ENCODE results near the gene LRRFIP2. TPM values are rescaled to one million over a fixed set of nuclear protein-coding genes. Genes with fewer than 3 reads are reported as not detected.
"Not testable (repeated sequence)": the region's sequence is repeated elsewhere in the genome, so short reads cannot be mapped to it uniquely, and the experiment has no call there.

The LRRFIP2 gene, protein sequence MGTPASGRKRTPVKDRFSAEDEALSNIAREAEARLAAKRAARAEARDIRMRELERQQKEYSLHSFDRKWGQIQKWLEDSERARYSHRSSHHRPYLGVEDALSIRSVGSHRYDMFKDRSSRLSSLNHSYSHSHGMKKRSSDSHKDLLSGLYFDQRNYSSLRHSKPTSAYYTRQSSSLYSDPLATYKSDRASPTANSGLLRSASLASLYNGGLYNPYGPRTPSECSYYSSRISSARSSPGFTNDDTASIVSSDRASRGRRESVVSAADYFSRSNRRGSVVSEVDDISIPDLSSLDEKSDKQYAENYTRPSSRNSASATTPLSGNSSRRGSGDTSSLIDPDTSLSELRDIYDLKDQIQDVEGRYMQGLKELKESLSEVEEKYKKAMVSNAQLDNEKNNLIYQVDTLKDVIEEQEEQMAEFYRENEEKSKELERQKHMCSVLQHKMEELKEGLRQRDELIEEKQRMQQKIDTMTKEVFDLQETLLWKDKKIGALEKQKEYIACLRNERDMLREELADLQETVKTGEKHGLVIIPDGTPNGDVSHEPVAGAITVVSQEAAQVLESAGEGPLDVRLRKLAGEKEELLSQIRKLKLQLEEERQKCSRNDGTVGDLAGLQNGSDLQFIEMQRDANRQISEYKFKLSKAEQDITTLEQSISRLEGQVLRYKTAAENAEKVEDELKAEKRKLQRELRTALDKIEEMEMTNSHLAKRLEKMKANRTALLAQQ
- total RNA-seq (100 to 1,000 TPM in 2 of 5 donors, 10 to 100 TPM in 3; 32.1 to 131 (median 50.1) TPM), polyA plus RNA-seq (10 to 100 TPM; 25.9 to 33.5 (median 30.6) TPM)
- long read RNA-seq, donor 1, partial matches to known transcripts, result 20 of 22 reads
- long read RNA-seq, donor 1, other reads (novel, unspliced or antisense), result 0 of 22 reads
- long read RNA-seq, donor 2, partial matches to known transcripts, result 23 of 25 reads
- long read RNA-seq, donor 2, other reads (novel, unspliced or antisense), result 0 of 25 reads
- long read RNA-seq, donor 3, partial matches to known transcripts, result 6 of 8 reads
- long read RNA-seq, donor 3, other reads (novel, unspliced or antisense), result 0 of 8 reads
- long read RNA-seq, donor 4, partial matches to known transcripts, result 0 of 1 reads
- long read RNA-seq, donor 4, other reads (novel, unspliced or antisense), result 0 of 1 reads
- long read RNA-seq, donor 5, partial matches to known transcripts, result 5 of 9 reads
- long read RNA-seq, donor 5, other reads (novel, unspliced or antisense), result 0 of 9 reads
- long read RNA-seq, donor 6, result 0 reads
- long read RNA-seq, donor 7, partial matches to known transcripts, result 12 of 21 reads
- long read RNA-seq, donor 7, other reads (novel, unspliced or antisense), result 0 of 21 reads
- long read RNA-seq, donor 8, partial matches to known transcripts, result 9 of 13 reads
- long read RNA-seq, donor 8, other reads (novel, unspliced or antisense), result 0 of 13 reads
- long read RNA-seq, donor 9, partial matches to known transcripts, result 5 of 10 reads
- long read RNA-seq, donor 9, other reads (novel, unspliced or antisense), result 0 of 10 reads
- long read RNA-seq, donor 10, partial matches to known transcripts, result 6 of 10 reads
- long read RNA-seq, donor 10, other reads (novel, unspliced or antisense), result 0 of 10 reads

DNA sequence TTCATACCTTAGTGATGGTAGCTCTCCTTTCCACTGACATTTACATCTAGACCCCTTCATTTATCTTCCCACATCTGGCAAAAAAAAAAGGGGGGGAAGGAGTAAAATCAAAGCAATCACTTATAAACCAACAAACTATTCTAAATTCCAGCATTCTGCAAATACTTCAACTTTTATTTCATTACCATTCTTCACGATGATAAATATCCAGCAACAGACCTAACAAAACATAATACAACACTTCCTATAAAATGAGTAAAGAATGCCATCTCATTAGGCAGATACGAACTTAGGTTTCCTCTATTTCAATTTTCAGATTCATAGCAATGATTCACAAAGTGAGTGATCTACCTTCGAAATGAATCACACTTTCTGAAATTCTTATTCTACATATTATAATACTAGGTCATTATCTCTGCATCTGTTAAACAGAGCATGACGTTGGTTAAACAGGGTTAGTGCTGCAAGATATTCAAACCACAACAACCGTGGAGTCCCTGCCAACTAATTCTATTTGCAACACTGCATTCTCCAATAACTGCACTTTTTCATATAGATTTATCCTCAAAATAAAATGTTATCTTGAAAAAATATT, at the start of gene LRRFIP2:
TSS of gene LRRFIP2 (minus strand) at position 51 of the 595 bp plus-strand sequence. CDS start 25,599 bp downstream, outside the sequence.
- H3K27me3 ChIP-seq, result no peaks in the 10 kb centered on the region
- peaks cover 0 to 29% (median 18%) of the 10 kb centered on the region in 4 donors for H3K36me3 ChIP-seq
- intact Hi-C loops (cut with DNase I; ENCODE audit: low total_unique reads), result no loop called here
- H3K4me3 ChIP-seq, result peak within 1 kb of the TSS; percentile 85 to 94 (median 90)
- no peaks in the 10 kb centered on the region for H3K9me3 ChIP-seq
- WGBS, 5 donors, result 4 to 8% (median 6%) methylated on average over 5 of the region's 5 CpGs
- H3K27ac ChIP-seq, result peak within 1 kb of the TSS; percentile 94 to 98 (median 96)
- peak in 1 of 2 donors; percentile 33 for DNase-seq
- peaks cover 22 to 77% (median 55%) of the 10 kb centered on the region in 4 donors for H3K4me1 ChIP-seq
- TF ChIP-seq, protein P1, sequence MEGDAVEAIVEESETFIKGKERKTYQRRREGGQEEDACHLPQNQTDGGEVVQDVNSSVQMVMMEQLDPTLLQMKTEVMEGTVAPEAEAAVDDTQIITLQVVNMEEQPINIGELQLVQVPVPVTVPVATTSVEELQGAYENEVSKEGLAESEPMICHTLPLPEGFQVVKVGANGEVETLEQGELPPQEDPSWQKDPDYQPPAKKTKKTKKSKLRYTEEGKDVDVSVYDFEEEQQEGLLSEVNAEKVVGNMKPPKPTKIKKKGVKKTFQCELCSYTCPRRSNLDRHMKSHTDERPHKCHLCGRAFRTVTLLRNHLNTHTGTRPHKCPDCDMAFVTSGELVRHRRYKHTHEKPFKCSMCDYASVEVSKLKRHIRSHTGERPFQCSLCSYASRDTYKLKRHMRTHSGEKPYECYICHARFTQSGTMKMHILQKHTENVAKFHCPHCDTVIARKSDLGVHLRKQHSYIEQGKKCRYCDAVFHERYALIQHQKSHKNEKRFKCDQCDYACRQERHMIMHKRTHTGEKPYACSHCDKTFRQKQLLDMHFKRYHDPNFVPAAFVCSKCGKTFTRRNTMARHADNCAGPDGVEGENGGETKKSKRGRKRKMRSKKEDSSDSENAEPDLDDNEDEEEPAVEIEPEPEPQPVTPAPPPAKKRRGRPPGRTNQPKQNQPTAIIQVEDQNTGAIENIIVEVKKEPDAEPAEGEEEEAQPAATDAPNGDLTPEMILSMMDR (IDR thresholded peaks at IDR 0.05), result no peak
- no peak for TF ChIP-seq POLR2A (IDR thresholded peaks at IDR 0.05)
- no peak for TF ChIP-seq POLR2AphosphoS5 (IDR thresholded peaks at IDR 0.05)
- no peak for TF ChIP-seq EP300 (IDR thresholded peaks at IDR 0.05)

DNA sequence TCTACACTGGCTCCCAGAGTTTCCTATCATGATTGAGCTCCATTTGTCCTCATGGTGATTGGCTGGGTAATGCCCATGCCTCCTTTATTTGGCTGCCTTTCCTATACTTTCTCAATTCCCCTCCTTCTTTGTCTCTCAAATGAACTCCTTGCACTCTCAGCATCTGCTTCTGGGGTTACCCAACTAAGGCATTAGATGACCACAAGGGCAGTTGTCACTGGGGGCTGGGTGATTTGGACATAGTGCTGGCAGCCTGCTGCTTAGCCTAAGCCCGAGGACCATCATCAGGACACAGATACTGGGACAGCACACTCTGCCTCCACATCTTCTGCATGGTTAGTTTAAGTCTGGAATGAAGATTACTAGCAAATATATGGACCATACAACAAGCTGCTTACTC, 49.2 kb upstream of the LRRFIP2 start:
- H3K27ac ChIP-seq, result no peak overlapping the region
- no peaks in the 10 kb centered on the region for H3K9me3 ChIP-seq
- no peaks in the 10 kb centered on the region for H3K27me3 ChIP-seq
- intact Hi-C loops (cut with DNase I; ENCODE audit: low total_unique reads), result no loop called here
- no peak for TF ChIP-seq POLR2AphosphoS5 (IDR thresholded peaks at IDR 0.05)
- no peak for TF ChIP-seq POLR2A (IDR thresholded peaks at IDR 0.05)
- TF ChIP-seq, protein P1 (IDR thresholded peaks at IDR 0.05), result no peak
- no peak for TF ChIP-seq EP300 (IDR thresholded peaks at IDR 0.05)
- peaks cover 0 to 1% (median 0%) of the 10 kb centered on the region in 4 donors for H3K4me1 ChIP-seq
- no peak for DNase-seq
- 77 to 94% (median 88%) methylated on average over 1 of the region's 1 CpG for WGBS, 5 donors
- no peaks in the 10 kb centered on the region for H3K36me3 ChIP-seq
- H3K4me3 ChIP-seq, result no peak overlapping the region

DNA sequence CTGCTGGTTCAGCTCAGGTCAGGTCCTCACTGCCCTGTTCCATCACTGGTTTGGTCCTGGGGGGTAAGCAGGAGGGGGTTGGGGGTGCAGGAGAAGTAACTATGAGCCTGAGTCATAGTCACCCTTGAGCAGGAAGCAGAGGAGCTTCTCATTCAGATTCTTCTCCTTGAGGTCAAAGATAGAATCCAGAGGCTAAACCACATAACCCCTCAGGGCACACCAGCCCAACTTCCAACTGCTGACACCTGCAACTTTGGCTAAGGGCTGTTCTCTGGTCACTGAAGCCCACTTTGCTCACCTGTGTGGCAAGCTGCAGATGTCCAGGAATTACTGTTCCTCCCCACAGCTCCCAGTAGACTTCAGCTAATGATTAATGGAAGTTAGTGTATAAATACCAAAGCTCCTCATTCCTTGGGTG, 48.8 kb upstream of the LRRFIP2 start:
- no peaks in the 10 kb centered on the region for H3K9me3 ChIP-seq
- TF ChIP-seq, protein P1 (IDR thresholded peaks at IDR 0.05), result no peak
- TF ChIP-seq POLR2AphosphoS5 (IDR thresholded peaks at IDR 0.05) (no peak), POLR2A (IDR thresholded peaks at IDR 0.05) (no peak), EP300 (IDR thresholded peaks at IDR 0.05) (no peak)
- H3K36me3 ChIP-seq, result no peaks in the 10 kb centered on the region
- intact Hi-C loops (cut with DNase I; ENCODE audit: low total_unique reads), result no loop called here
- H3K27ac ChIP-seq, result no peak overlapping the region
- no peaks in the 10 kb centered on the region for H3K27me3 ChIP-seq
- H3K4me1 ChIP-seq, result no peaks in the 10 kb centered on the region
- no peak overlapping the region for H3K4me3 ChIP-seq
- no peak for DNase-seq

DNA sequence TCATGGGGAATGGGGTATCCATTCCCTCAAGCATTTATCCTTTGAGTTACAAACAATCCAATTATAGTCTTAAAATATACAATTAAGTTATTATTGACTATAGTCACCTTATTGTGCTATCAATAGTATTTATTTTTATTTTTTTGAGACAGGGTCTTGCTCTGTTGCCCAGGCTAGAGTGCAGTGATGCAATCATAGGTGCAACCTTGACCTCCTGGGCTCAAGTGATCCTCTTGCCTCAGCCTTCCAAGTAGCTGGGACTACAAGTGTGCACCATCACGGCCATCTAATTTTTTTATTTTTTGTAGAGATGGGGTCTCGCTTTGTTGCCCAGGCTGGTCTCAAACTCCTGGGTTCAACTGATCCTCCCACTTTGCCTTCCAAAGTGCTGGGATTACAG, 48.2 kb upstream of the LRRFIP2 start:
- intact Hi-C loops (cut with DNase I; ENCODE audit: low total_unique reads); H3K9me3 ChIP-seq; H3K4me1 ChIP-seq; H3K27ac ChIP-seq; H3K27me3 ChIP-seq; H3K36me3 ChIP-seq; H3K4me3 ChIP-seq; DNase-seq: not testable (repeated sequence)
- 92 to 98% (median 96%) methylated on average over 2 of the region's 2 CpGs for WGBS, 5 donors
